ENCODE measurements around the gene SYNDIG1.

SYNDIG1 gene

GRCh38 chr20:24699321-24700165, 230.1 kb downstream of the SYNDIG1 start:
- no peak for DNase-seq

GRCh38 chr20:24700166-24700860, 230.9 kb downstream of the SYNDIG1 start:
- DNase-seq = no peak

GRCh38 chr20:24701027-24701426, 231.6 kb downstream of the SYNDIG1 start:
- DNase-seq = no peak

GRCh38 chr20:24701668-24702067, 232.2 kb downstream of the SYNDIG1 start:
- no peak for DNase-seq

- DNase-seq = no peak
These were observed 233.3 kb downstream of the SYNDIG1 start for GRCh38 chr20:24702501-24703283.

GRCh38 chr20:24703284-24703610, 233.8 kb downstream of the SYNDIG1 start:
- DNase-seq = no peak

- no peak for DNase-seq
These were observed 235.5 kb downstream of the SYNDIG1 start for GRCh38 chr20:24704899-24705298.

- DNase-seq = no peak
These were observed 236.1 kb downstream of the SYNDIG1 start for GRCh38 chr20:24705486-24705885.

- DNase-seq = no peak
These were observed 239.2 kb downstream of the SYNDIG1 start for GRCh38 chr20:24708411-24709295.
